ENCODE results near the gene KXD1. TPM values are rescaled to one million over a fixed set of nuclear protein-coding genes. Genes with fewer than 3 reads are reported as not detected.
"Not testable (repeated sequence)": the region's sequence is repeated elsewhere in the genome, so short reads cannot be mapped to it uniquely, and the experiment has no call there.

The KXD1 gene
- total RNA-seq, 4 donors from 2014 or later: 98.1 to 117 (median 103) TPM

- Histone ChIP-seq H3K27me3 (no peaks in the 10 kb centered on the region), H3K36me3 (peaks cover 22 to 29% of the 10 kb centered on the region in 2 donors), H3K4me1 (no peaks in the 10 kb centered on the region), H3K27ac (no peak overlapping the region), H3K9me3 (no peaks in the 10 kb centered on the region), H3K4me3 (replicated peaks in 1 of 3) (no peak overlapping the region)
- DNase-seq: no peak
- no peak for TF ChIP-seq CTCF (IDR thresholded peaks at IDR 0.05)
- TF ChIP-seq POLR2A (IDR thresholded peaks at IDR 0.05): no peak
- intact Hi-C loops (cut with DNase I): no loop called here
- 70 to 100% methylated on average over 2 of the region's 4 CpGs for WGBS, 2 donors
Measured at GRCh38 chr19:18533058-18533457, 24.6 kb upstream of the KXD1 start.

- Histone ChIP-seq H3K36me3 (peaks cover 31 to 50% of the 10 kb centered on the region in 2 donors), H3K27me3 (no peaks in the 10 kb centered on the region), H3K9me3 (no peaks in the 10 kb centered on the region), H3K4me1 (no peaks in the 10 kb centered on the region), H3K4me3 (replicated peaks in 1 of 3) (no peak overlapping the region), H3K27ac (no peak overlapping the region)
- 95 to 97% methylated on average over 9 to 10 of the region's 10 CpGs for WGBS, 2 donors
- intact Hi-C loops (cut with DNase I): no loop called here
- no peak for DNase-seq
- TF ChIP-seq POLR2A (IDR thresholded peaks at IDR 0.05) (no peak), CTCF (IDR thresholded peaks at IDR 0.05) (no peak)
Measured at GRCh38 chr19:18536475-18536874, 21.2 kb upstream of the KXD1 start.

GRCh38 chr19:18537431-18537830, 20.2 kb upstream of the KXD1 start:
- intact Hi-C loops (cut with DNase I): no loop called here
- no peaks in the 10 kb centered on the region for H3K9me3 ChIP-seq
- peaks cover 27 to 42% of the 10 kb centered on the region in 2 donors for H3K36me3 ChIP-seq
- WGBS, 2 donors: 98% methylated on average over 9 to 17 of the region's 17 CpGs
- peaks cover 4% of the 10 kb centered on the region in 2 donors for H3K4me1 ChIP-seq
- H3K4me3 ChIP-seq (replicated peaks in 1 of 3): no peak overlapping the region
- no peak overlapping the region for H3K27ac ChIP-seq
- no peaks in the 10 kb centered on the region for H3K27me3 ChIP-seq
- TF ChIP-seq POLR2A (IDR thresholded peaks at IDR 0.05) (no peak), CTCF (IDR thresholded peaks at IDR 0.05) (no peak)
- DNase-seq: no peak

GRCh38 chr19:18538115-18538514, 19.6 kb upstream of the KXD1 start:
- no peak for DNase-seq
- TF ChIP-seq POLR2A (IDR thresholded peaks at IDR 0.05): no peak
- no peak for TF ChIP-seq CTCF (IDR thresholded peaks at IDR 0.05)
- H3K27me3 ChIP-seq: no peaks in the 10 kb centered on the region
- H3K36me3 ChIP-seq: peaks cover 23 to 35% of the 10 kb centered on the region in 2 donors
- intact Hi-C loops (cut with DNase I): no loop called here
- H3K9me3 ChIP-seq: no peaks in the 10 kb centered on the region
- H3K27ac ChIP-seq: no peak overlapping the region
- H3K4me3 ChIP-seq (replicated peaks in 1 of 3): no peak overlapping the region
- peaks cover 5 to 6% of the 10 kb centered on the region in 2 donors for H3K4me1 ChIP-seq
- WGBS, 2 donors: 95 to 100% methylated on average over 12 to 22 of the region's 22 CpGs

GRCh38 chr19:18539372-18539771, 18.3 kb upstream of the KXD1 start:
- H3K4me1 ChIP-seq: peaks cover 6 to 11% of the 10 kb centered on the region in 2 donors
- TF ChIP-seq POLR2A (IDR thresholded peaks at IDR 0.05) (no peak), CTCF (IDR thresholded peaks at IDR 0.05) (no peak)
- H3K27ac ChIP-seq: no peak overlapping the region
- H3K36me3 ChIP-seq: peaks cover 23 to 31% of the 10 kb centered on the region in 2 donors
- H3K9me3 ChIP-seq: no peaks in the 10 kb centered on the region
- no peaks in the 10 kb centered on the region for H3K27me3 ChIP-seq
- no peak for DNase-seq
- intact Hi-C loops (cut with DNase I): no loop called here
- no peak overlapping the region for H3K4me3 ChIP-seq (replicated peaks in 1 of 3)
- 98 to 99% methylated on average over 18 to 19 of the region's 19 CpGs for WGBS, 2 donors

GRCh38 chr19:18540200-18540599, 17.5 kb upstream of the KXD1 start:
- H3K27ac ChIP-seq; H3K27me3 ChIP-seq; H3K4me3 ChIP-seq (replicated peaks in 1 of 3); H3K9me3 ChIP-seq; DNase-seq; intact Hi-C loops (cut with DNase I): not testable (repeated sequence)
- H3K36me3 ChIP-seq: peaks cover 23 to 31% of the 10 kb centered on the region in 2 donors
- 94 to 100% methylated on average over 1 of the region's 1 CpG for WGBS, 2 donors
- peaks cover 6 to 11% of the 10 kb centered on the region in 2 donors for H3K4me1 ChIP-seq

All from thyroid gland (tissue), 4 donors.